H4 (cell line): ENCODE data around the gene ROR2. TPM values are rescaled to one million over a fixed set of nuclear protein-coding genes. Genes with fewer than 3 reads are reported as not detected.
"Not testable (repeated sequence)": the region's sequence is repeated elsewhere in the genome, so short reads cannot be mapped to it uniquely, and the experiment has no call there.

Experiments used
- DNase-seq: peaks from one replicate; pipeline ENCODE4 v3.0.0-alpha.2; 2015; ENCODE audit warnings: low spot score
- total RNA-seq: library from RNA; depleted of rRNA; stranded (reverse); fragments of >200 nt; shearing (Covaris generic); gene quantifications from 2 replicates; pipeline ENCODE4 v1.2.3, GENCODE V29; 2014

Gene ROR2
- total RNA-seq, 1 experiment from 2014 or later: 1.8 TPM

DNA sequence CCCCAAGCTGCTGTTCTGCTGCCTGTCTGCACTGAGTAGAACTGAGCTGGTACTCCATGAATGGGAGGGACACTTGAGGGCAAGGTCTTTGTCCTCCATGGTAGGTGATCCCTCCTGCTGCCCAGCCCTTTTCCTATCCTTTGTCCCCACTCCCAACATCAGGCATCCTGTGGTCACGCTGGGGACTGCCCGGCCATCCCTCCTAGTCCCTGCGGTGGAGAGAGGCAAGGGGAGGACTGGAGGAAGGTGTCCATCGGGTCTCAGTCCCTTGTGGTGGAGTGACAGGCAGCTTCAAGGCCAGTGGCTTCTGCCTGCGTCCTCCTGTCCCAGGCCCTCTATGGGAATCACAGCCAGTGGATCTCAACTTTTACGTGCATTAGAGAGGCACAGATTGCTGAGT is 25.9 kb downstream of the ROR2 start:
- no peak for DNase-seq

DNA sequence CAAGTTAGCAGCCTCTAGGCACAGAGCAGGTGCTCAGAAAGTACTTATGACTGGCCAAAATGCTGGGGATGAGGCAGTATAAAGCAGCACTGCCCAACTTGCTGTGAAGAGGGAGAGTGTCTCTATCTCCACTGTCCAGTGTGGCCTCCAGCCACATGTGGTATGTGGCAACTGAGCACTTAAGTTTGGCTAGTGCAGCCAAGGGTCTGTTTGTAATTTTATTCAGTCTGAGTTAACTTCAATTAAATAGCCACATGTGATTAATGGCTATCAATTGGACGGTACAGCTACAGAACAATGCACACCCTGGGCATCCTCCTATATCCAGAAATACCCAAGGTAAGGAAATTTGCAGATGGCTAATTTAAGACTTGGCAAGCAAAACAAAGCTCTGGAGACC is 26.9 kb downstream of the ROR2 start:
- DNase-seq: no peak

DNA sequence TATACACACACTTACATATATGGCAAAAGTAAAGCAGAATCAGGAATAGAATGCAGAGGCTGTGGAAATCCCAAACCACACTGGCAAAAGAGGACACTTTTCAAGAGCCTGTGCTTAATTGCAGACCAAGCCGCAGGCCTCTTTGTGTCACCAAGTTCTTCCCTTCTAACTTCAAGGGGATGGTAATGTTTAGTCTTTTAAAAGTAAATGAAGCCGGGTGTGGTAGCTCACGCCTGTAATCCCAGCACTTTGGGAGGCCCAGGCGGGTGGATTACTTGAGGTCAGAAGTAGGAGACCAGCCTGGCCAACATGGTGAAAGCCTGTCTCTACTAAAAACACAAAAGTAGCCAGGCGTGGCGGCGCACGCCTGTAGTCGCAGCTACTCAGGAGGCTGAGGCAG is 28.7 kb downstream of the ROR2 start:
- no peak for DNase-seq

DNA sequence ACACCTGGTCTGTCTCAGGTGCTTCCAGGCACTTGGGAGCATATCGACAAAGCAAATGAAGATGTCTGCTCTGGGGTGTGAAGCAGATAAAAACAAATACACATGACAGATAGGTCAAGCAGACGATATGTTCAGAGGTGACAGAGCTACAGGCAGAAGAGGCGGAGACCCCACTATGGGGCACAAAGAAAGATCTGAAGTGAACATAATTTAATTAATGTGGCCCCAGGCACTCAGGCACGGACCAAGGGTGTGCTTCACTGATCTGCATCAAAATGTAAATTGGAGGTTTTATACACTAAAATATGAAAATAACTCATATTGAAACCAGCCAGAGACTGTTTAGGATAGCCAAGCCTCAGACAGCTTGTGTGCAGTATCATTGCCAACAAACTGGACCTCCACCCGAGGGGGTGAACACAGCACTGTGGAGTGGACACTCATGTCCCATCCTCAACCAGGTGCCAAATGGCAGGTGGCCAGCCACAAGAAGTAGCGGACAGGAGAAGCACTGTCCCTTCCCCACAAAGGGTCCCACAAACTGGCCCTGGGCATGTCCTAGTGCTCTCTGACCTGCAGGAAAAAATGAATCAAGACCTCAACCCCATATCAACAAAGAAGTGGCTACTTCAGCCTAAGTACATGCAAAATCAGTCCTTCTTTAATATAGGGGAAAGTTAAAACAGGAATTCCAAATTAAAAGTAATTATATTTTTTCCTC is 29.2 kb downstream of the ROR2 start:
- DNase-seq: no peak

- DNase-seq: no peak
Observed at GRCh38 chr9:91919621-91920020, 30.4 kb downstream of the ROR2 start.

DNA sequence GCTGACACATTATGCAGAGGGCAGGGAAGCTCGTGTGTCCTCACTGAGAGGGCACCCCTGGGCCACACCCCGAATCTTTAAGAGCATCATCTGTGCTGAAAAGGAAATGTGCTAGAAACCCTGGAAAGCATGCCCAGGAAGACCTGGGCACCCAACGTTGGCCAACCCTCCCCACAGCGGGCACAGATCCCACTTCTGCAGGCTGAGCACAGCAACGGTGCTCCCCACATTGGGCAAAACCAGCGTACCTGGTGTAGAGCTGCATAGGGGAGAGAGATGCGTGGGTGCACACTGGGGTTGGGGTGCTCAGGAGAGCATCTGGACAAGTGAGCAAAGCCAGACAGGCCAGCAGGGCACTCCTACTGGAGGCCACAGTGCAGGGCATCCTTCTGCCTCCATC is 32.6 kb downstream of the ROR2 start:
- DNase-seq: no peak

DNA sequence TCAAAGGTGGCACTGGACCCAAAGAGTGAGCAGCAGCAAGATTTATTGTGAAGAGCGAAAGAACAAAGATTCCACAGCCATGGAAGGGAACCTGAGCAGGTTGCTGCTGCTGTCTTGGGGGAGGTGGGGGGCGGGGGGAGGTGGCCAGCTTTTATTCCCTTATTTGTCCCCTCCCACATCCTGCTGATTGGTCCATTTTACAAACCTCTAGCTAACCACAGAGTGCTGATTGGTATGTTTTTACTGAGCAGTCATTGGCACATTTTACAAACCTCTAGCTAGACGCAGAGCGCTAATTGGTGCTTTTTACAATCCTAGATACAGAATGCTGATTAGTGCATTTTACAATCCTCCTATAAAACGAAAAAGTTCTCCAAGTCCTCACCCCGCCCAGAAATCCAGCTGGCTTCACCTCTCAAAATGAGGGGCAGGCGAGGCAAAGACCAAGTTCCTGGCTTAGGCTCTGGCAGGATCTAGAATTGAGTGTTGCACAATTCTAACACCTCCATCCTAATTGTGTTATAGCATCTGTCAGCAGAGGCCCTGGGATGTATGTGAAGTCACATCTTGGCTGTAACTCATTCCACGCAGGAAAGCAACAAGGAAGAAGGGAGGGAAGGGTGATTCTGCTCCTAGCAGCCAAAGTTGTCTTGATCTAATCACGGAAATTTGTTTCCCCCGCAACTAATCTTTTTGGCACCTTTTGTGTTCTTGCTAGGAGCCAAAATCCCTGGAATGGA is 34.3 kb downstream of the ROR2 start:
- DNase-seq: no peak

GRCh38 chr9:91914937-91915336 is 35.1 kb downstream of the ROR2 start:
- no peak for DNase-seq

DNA sequence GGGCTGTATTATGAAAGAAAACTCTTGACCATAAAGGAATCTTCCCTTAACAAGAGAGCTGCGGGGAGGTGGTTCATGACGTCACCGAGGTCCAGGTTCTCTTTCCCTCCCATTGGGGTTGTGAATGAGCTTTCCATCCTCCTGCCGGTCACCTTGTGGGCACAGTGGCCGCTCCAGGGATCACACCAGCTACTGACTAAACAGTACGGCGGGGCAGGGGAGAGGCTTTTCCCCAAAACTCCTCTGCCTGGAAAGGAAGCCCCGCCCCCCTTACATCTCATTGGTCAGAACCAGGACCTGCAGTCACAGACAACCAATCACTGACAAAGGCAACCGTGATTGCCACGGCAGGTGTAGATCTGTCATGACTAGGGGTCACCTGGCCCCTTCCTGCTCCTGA is 35.6 kb downstream of the ROR2 start:
- no peak for DNase-seq

- no peak for DNase-seq
Observed at GRCh38 chr9:91913986-91914385, 36.0 kb downstream of the ROR2 start.

DNA sequence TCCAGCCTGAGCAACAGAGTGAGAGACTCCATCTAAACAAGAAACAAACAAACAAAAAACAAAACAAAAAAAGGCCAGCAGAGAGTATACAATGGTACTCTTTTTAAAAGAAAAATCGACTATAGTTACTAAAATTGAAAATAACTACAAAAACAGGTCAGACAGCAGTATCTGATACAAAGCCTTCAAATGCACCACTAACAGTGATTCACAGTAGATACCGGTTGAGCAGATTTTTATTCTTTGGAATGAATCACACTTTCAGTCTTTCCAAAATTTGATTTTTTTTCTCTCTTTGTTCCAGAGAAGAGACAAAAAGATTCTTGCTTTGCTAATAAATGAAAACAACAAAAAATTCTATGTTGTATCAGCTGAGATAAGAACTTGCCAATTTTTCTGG is 36.9 kb downstream of the ROR2 start:
- no peak for DNase-seq

DNA sequence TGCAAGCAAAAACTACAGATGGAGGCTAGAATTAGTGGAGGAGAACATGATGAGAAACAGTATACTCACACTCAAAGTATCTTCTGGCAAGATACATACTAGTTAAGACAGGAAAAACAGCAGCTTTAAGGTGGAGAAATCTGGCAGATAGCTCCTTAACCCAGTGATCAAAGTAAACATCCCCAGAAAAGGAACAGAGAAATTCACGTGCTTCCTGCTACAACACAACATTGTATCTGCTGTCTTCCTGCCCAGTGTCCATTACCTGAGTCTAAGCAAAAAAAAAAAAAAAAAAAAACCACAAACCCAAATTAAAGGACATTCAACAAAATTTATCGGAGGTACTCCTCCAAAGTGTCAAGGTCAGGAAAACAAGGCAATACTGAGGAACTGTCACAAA is 38.4 kb downstream of the ROR2 start:
- no peak for DNase-seq

- not testable (repeated sequence) for DNase-seq
Observed at GRCh38 chr9:91909256-91909655, 40.8 kb downstream of the ROR2 start.

- peak; percentile 13 for DNase-seq
Observed at GRCh38 chr9:91908746-91909145, 41.3 kb downstream of the ROR2 start.

DNA sequence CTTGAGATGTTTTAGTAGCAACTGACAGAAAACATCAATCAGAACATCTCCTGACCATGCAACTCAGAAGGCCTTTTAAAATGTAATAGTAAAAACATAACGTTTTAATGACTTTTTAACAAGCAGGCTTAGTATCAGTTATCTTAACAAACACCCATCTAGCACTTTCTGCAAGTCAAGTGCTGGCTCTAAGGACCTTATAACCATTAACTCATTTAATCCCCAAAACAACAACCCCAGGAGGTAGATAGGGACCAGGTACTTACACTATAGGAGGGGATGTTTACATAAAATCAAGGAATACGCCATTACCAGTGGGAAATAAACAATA is 41.8 kb downstream of the ROR2 start:
- no peak for DNase-seq

DNA sequence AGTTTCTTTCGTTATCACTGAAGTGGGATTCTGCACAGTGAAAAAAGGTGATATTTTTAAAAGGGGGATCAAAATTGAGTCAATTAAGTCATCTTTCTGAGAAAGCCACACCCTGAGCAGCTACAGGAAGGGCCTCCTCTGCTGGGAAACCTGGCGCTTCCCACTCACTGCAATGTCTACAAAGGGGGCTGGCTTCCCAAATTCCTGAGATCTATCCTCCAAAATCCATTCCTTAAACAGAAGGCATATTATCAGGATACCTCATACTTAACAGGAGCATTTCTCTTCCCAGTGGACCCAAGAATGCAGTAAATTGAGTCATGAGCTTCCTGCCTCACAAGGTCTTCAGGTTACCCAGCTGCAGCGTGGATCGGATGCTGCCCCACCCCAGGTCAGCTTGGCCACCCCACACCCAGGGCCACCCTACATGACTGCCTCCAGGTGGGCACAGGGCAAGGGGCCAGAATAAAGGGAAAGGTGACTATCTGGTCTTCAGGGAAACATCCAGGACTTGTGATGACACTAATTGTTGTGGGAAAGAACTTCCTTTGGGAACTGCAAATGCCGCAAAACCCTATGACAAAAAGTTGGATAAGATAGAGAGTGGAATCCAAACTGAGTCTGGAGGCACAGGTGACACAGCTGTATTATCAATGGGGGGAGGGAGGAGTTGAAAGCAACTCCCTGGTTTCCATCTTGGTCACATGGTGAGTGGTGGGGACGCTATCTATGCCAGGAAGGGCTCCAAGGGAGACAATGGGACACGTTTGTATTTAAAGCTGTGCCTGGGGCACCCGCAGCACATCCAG is 42.3 kb downstream of the ROR2 start:
- no peak for DNase-seq

GRCh38 chr9:91905991-91906469 is 44.0 kb downstream of the ROR2 start:
- DNase-seq: peak; percentile 29

- no peak for DNase-seq
Observed at GRCh38 chr9:91905237-91905650, 44.8 kb downstream of the ROR2 start.

GRCh38 chr9:91904588-91905236 is 45.3 kb downstream of the ROR2 start:
- DNase-seq: no peak

DNA sequence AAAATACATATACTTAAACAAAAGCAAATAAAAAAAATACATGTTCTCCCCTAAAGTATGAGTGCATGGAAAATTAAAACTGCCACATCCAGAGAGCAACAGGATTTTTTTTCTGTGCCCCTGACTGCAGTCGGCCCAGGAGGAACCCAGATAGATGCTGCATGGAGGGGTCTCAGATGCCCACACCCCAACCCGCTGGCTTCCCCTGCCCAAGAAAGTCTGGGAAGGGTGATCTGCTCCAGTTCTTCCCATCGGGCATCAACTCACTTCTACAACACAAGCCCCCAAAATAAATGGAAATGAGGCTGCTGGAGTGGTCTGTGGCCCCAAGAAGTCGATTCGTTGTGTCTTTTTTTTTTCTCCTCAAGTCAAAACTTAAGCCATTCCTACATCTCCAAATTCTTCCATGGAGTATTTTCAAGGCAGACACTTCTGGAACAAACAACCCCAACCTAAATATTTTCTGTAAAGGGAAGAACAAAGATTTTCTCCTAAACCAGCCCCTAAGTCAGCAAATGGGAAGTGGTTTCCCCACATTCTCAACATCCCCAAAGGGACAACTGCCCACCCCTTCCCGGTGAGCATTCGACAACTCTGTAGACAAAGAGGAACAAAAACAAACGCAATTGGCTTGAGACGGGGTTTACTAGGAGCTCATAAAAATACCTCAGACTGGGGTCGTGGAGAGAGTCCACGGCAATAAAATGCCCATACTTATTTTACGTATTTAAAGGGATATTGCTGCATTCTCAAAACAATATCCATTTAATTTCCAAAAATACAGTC is 46.7 kb downstream of the ROR2 start:
- no peak for DNase-seq

DNA sequence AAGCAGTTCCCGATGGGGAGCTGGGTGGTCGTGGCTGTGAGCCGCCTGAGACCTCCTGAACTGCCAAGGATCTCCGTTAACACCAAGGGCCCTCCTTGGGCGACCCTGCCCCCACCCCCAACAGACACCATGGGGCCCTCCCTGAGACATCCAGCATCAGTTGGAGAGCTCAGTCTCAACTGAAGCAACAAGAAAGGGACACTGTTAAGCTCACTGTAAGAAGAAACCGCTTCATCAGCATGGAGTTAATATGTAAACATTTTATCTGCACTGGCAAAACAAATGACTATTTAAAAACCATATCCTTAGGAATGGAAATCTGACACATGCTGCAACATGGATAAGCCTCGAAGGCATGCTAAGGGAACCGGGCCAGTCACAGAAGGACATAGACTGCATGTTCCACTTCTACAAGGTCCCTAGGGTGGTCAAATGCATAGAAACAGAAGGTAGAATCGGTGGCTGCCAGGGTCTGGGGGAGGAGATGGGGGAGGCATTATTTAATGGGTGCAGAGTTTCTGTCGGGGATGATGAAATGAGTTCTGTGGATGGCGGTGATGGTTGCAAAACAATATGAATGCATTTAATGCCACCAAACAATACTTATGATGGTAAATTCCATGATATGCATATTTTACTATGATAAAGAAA is 47.4 kb downstream of the ROR2 start:
- DNase-seq: no peak
